SK-N-SH (cell line): ENCODE data around the gene FOXI1. TPM values are rescaled to one million over a fixed set of nuclear protein-coding genes. Genes with fewer than 3 reads are reported as not detected.

Source experiments
- CTCF ChIA-PET: fragments of 300-600, 350-600 bp; formaldehyde crosslinking; extraction: SDS; loops from one replicate; lab custom pipeline; 2021; lab: Yijun Ruan, JAX
- POLR2A ChIA-PET: fragments of 350-600 bp; sonication (Branson Sonifier 250); formaldehyde crosslinking; extraction: SDS; loops from one replicate; lab custom pipeline; 2020; ENCODE audit warnings: antibody characterized with exemption, inconsistent platforms; lab: Yijun Ruan, JAX
- DNase-seq: peaks from one replicate; pipeline ENCODE4 v3.0.0; 2012
- H2AFZ ChIP-seq: fragments of 200-600 bp; sonication (generic); 2 replicates; pipeline ENCODE4 v1.8.1; 2016; ENCODE audit warnings: antibody characterized with exemption, mild to moderate bottlenecking, low read depth
- H3F3A ChIP-seq: fragments of 200-600 bp; sonication (generic); replicated peaks from 2 replicates; pipeline ENCODE3; 2016; ENCODE audit warnings: antibody characterized with exemption, mild to moderate bottlenecking; ENCODE audit not compliant: insufficient read depth
- H3K27ac ChIP-seq, 2 experiments: fragments of 200-500 bp in 1 of 2; fragments of 200-600 bp in 1 of 2; sonication (Bioruptor generic) in 1 of 2; sonication (generic), shearing (Covaris generic) in 1 of 2; 2 replicates each; pipeline versions ENCODE4 v1.5.1 to v1.6.1; 2014 to 2016; ENCODE audit warnings: low read depth in 2 of 2, inconsistent platforms in 1 of 2, low read length in 1 of 2, mild to moderate bottlenecking in 1 of 2, mixed read lengths in 1 of 2
- H3K27me3 ChIP-seq: fragments of 200-600 bp; sonication (generic), shearing (Covaris generic); 2 replicates; pipeline ENCODE4 v1.6.1; 2016; ENCODE audit warnings: mixed run types; ENCODE audit not compliant: insufficient read depth
- H3K36me3 ChIP-seq, 2 experiments: fragments of 200-500 bp in 1 of 2; fragments of 200-600 bp in 1 of 2; sonication (Bioruptor generic) in 1 of 2; sonication (generic) in 1 of 2; replicated peaks in 1 of 2; 2 replicates each; pipeline versions ENCODE3 to v1.5.1; 2014 to 2016; ENCODE audit warnings: low read length in 1 of 2, mild to moderate bottlenecking in 1 of 2; ENCODE audit not compliant: insufficient read depth in 2 of 2, control insufficient read depth in 1 of 2
- H3K4me1 ChIP-seq, 2 experiments: fragments of 200-500 bp in 1 of 2; fragments of 200-600 bp in 1 of 2; sonication (Bioruptor generic) in 1 of 2; sonication (generic), shearing (Covaris generic) in 1 of 2; 2 replicates each; pipeline versions ENCODE4 v1.5.1 to v1.6.1; 2014 to 2016; ENCODE audit warnings: low read depth in 1 of 2, low read length in 1 of 2, mixed run types in 1 of 2; ENCODE audit not compliant: insufficient read depth in 2 of 2, control insufficient read depth in 1 of 2
- H3K4me2 ChIP-seq: fragments of 200-600 bp; sonication (generic), shearing (Covaris generic); 2 replicates; pipeline ENCODE4 v1.6.1; 2017; ENCODE audit warnings: mixed run types
- H3K4me3 ChIP-seq, 2 experiments: fragments of 200-500 bp in 1 of 2; fragments of 200-600 bp in 1 of 2; sonication (Bioruptor generic) in 1 of 2; sonication (generic), shearing (Covaris generic) in 1 of 2; 2 replicates each; pipeline versions ENCODE4 v1.5.1 to v1.8.1; 2014 to 2016; ENCODE audit warnings: low read depth in 2 of 2, inconsistent platforms in 1 of 2, low read length in 1 of 2, mild to moderate bottlenecking in 1 of 2, mixed read lengths in 1 of 2, moderate library complexity in 1 of 2
- H3K79me2 ChIP-seq: fragments of 200-600 bp; sonication (generic); 2 replicates; pipeline ENCODE4 v1.8.1; 2017; ENCODE audit warnings: mild to moderate bottlenecking; ENCODE audit not compliant: insufficient read depth
- H3K9ac ChIP-seq: fragments of 200-600 bp; sonication (generic); 2 replicates; pipeline ENCODE4 v1.6.1; 2017; ENCODE audit warnings: mixed run types
- H3K9me2 ChIP-seq: fragments of 200-600 bp; sonication (generic); 2 replicates; pipeline ENCODE4 v1.6.1; 2017; ENCODE audit warnings: mixed run types
- H3K9me3 ChIP-seq: fragments of 200-600 bp; sonication (generic); 2 replicates; pipeline ENCODE4 v1.6.1; 2017; ENCODE audit warnings: mixed run types, mild to moderate bottlenecking, moderate library complexity
- H4K20me1 ChIP-seq: fragments of 200-600 bp; sonication (generic); 2 replicates; pipeline ENCODE4 v1.6.1; 2017; ENCODE audit warnings: mild to moderate bottlenecking, mixed run types; ENCODE audit not compliant: insufficient read depth
- CTCF ChIP-seq: fragments of 200-600 bp; sonication (generic); IDR thresholded peaks from 2 replicates; pipeline ENCODE4 v1.6.1; 2017; ENCODE audit warnings: antibody characterized with exemption, mild to moderate bottlenecking, moderate library complexity
- EP300 ChIP-seq, 2 experiments: IDR thresholded peaks; 2 replicates each; pipeline versions ENCODE4 v1.4.0 to v1.6.1; 2012; ENCODE audit warnings: borderline replicate concordance in 1 of 2, low read depth in 1 of 2, low read length in 1 of 2
- EZH2phosphoT487 ChIP-seq: fragments of 200-600 bp; sonication (generic); IDR thresholded peaks from 2 replicates; pipeline ENCODE4 v1.6.1; 2017; ENCODE audit warnings: low read depth, mixed run types, mild to moderate bottlenecking, antibody characterized with exemption, moderate library complexity, borderline replicate concordance
- FOXJ3 ChIP-seq: sonication (generic); formaldehyde crosslinking; IDR thresholded peaks from 2 replicates; pipeline ENCODE4 v1.5.1; 2020; ENCODE audit warnings: mild to moderate bottlenecking, missing genetic modification reagents
- FOXM1 ChIP-seq: IDR thresholded peaks from 2 replicates; pipeline ENCODE4 v1.4.0; 2012; ENCODE audit warnings: low read depth, mild to moderate bottlenecking
- GATA2 ChIP-seq: sonication (generic); formaldehyde crosslinking; IDR thresholded peaks from 2 replicates; pipeline ENCODE4 v1.5.0; 2020; ENCODE audit warnings: mild to moderate bottlenecking, missing genetic modification reagents
- IRF3 ChIP-seq: fragments of 150-350 bp; IDR thresholded peaks from 2 replicates; pipeline ENCODE4 v1.6.1; 2016; ENCODE audit warnings: mild to moderate bottlenecking, low read depth, low read length
- MEF2A ChIP-seq: IDR thresholded peaks from 2 replicates; pipeline ENCODE4 v1.4.0; 2012; ENCODE audit warnings: low read depth, borderline replicate concordance
- NFIC ChIP-seq: IDR thresholded peaks from 2 replicates; pipeline ENCODE4 v1.4.0; 2012; ENCODE audit warnings: borderline replicate concordance
- NRF1 ChIP-seq: IDR thresholded peaks from 2 replicates; pipeline ENCODE4 v1.6.1; 2012; ENCODE audit warnings: low read depth, mild to moderate bottlenecking, low read length
- RAD21 ChIP-seq: IDR thresholded peaks from 2 replicates; pipeline ENCODE4 v1.6.1; 2012; ENCODE audit warnings: mild to moderate bottlenecking, low read length
- RFX5 ChIP-seq: IDR thresholded peaks from 2 replicates; pipeline ENCODE4 v1.6.1; 2012; ENCODE audit warnings: mild to moderate bottlenecking, improper control_type of control experiment, low read length
- SIN3A ChIP-seq: IDR thresholded peaks from 2 replicates; pipeline ENCODE4 v1.6.1; 2012; ENCODE audit warnings: low read depth, mild to moderate bottlenecking, low read length, moderate library complexity, borderline replicate concordance
- TAF1 ChIP-seq: IDR thresholded peaks from 2 replicates; pipeline ENCODE4 v1.6.1; 2012; ENCODE audit warnings: low read depth, mild to moderate bottlenecking, low read length, moderate library complexity, borderline replicate concordance
- USF2 ChIP-seq: fragments of 150-350 bp; IDR thresholded peaks from 2 replicates; pipeline ENCODE4 v1.6.1; 2017; ENCODE audit warnings: antibody characterized with exemption, low read length, low read depth, borderline replicate concordance
- WGBS: methylation state at CpG from one replicate; pipeline ENCODE4 v1.1.6; 2017; ENCODE audit warnings: low lambda C conversion rate; 5-methylcytosine and 5-hydroxymethylcytosine counted together
- polyA plus RNA-seq, 3 experiments: library from polyadenylated mRNA; depleted of rRNA; stranded (reverse); fragments of >200 nt; gene quantifications; 2 replicates each; pipeline ENCODE4 v1.2.3, GENCODE V29; 2012
- TF ChIP-seq, protein P1 (sequence below): IDR thresholded peaks from 2 replicates; pipeline ENCODE4; 2012
- TF ChIP-seq, protein P2 (sequence below): IDR thresholded peaks from 2 replicates; pipeline ENCODE4 v1.4.0; 2012; ENCODE audit warnings: low read depth
- TF ChIP-seq, protein P3 (sequence below): IDR thresholded peaks from 2 replicates; pipeline ENCODE4 v1.4.0; 2012; ENCODE audit warnings: low read depth, borderline replicate concordance

Gene FOXI1
- polyA plus RNA-seq, 1 of the 3 experiments (the other 2 are of a cell fraction) = not detected

GRCh38 chr5:170143710-170144109 is 38.0 kb downstream of the FOXI1 start (continued):
- TF ChIP-seq, protein P1, sequence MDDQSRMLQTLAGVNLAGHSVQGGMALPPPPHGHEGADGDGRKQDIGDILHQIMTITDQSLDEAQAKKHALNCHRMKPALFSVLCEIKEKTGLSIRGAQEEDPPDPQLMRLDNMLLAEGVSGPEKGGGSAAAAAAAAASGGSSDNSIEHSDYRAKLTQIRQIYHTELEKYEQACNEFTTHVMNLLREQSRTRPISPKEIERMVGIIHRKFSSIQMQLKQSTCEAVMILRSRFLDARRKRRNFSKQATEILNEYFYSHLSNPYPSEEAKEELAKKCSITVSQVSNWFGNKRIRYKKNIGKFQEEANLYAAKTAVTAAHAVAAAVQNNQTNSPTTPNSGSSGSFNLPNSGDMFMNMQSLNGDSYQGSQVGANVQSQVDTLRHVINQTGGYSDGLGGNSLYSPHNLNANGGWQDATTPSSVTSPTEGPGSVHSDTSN = no peak
- TF ChIP-seq GATA2 (CRISPR knock-in tag) = no peak

- Histone ChIP-seq H2AFZ (no peak overlapping the region), H3K79me2 (no peaks in the 10 kb centered on the region), H3K36me3 (no peaks in the 10 kb centered on the region), H3K9ac (no peak overlapping the region), H3K27me3 (no peaks in the 10 kb centered on the region), H3K9me3 (no peaks in the 10 kb centered on the region), H4K20me1 (no peaks in the 10 kb centered on the region), H3F3A (no peaks in the 10 kb centered on the region), H3K27ac (no peak overlapping the region), H3K4me3 (no peak overlapping the region), H3K4me1 (no peaks in the 10 kb centered on the region), H3K4me2 (no peak overlapping the region), H3K9me2 (no peaks in the 10 kb centered on the region)
- no peak for DNase-seq
- 88% methylated on average over 7 of the region's 11 CpGs for WGBS
- ChIA-PET POLR2A (no interaction called here), CTCF (interaction anchor here (0.8 to 2.6 kb wide), 4 partner anchors 17 to 72 kb away, joined by 3 to 12 read pairs (median 3); no protein-coding TSS in a partner anchor)
- TF ChIP-seq IRF3 = no peak
- TF ChIP-seq, protein P2, sequence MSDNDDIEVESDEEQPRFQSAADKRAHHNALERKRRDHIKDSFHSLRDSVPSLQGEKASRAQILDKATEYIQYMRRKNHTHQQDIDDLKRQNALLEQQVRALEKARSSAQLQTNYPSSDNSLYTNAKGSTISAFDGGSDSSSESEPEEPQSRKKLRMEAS = no peak
- no peak for TF ChIP-seq SIN3A
- TF ChIP-seq RFX5 = no peak
- TF ChIP-seq FOXJ3 (CRISPR knock-in tag) = no peak
- TF ChIP-seq TAF1 = no peak
- no peak for TF ChIP-seq GATA2 (CRISPR knock-in tag)
- no peak for TF ChIP-seq EP300 (IDR thresholded peaks at IDR 0.05; ENCODE audit: borderline replicate concordance in 1 of 2, low read depth in 1 of 2, low read length in 1 of 2)
- TF ChIP-seq CTCF = no peak
- no peak for TF ChIP-seq NRF1
- TF ChIP-seq, protein P3, sequence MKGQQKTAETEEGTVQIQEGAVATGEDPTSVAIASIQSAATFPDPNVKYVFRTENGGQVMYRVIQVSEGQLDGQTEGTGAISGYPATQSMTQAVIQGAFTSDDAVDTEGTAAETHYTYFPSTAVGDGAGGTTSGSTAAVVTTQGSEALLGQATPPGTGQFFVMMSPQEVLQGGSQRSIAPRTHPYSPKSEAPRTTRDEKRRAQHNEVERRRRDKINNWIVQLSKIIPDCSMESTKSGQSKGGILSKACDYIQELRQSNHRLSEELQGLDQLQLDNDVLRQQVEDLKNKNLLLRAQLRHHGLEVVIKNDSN = no peak
- no peak for TF ChIP-seq MEF2A
- no peak for TF ChIP-seq FOXM1
- no peak for TF ChIP-seq USF2
- no peak for TF ChIP-seq RAD21
- TF ChIP-seq NFIC = no peak
- TF ChIP-seq EZH2phosphoT487 = no peak
Measured at GRCh38 chr5:170144286-170145023, 38.8 kb downstream of the FOXI1 start.
